ENCODE data around the gene LRP1B. TPM values are rescaled to one million over a fixed set of nuclear protein-coding genes. Genes with fewer than 3 reads are reported as not detected.

Gene LRP1B
- total and polyA plus RNA-seq, 4 donors: 0.01 to 0.84 (median 0.17) TPM

GRCh38 chr2:141660232-141660631 lies 470.6 kb downstream of the LRP1B start:
- DNase-seq (ENCODE audit: low spot score): no peak

More at GRCh38 chr2:141660232-141660631, 470.6 kb downstream of the LRP1B start:
- WGBS: 89% methylated on average over 8 of the region's 8 CpGs
- Histone ChIP-seq H3K36me3 (ENCODE audit: control insufficient read depth in 4 of 4, insufficient read depth in 3 of 4, low read depth in 1 of 4, low read length in 3 of 4) (no peaks in the 10 kb centered on the region), H3K4me1 (ENCODE audit: control insufficient read depth in 4 of 4, insufficient read depth in 4 of 4, low read length in 3 of 4) (no peaks in the 10 kb centered on the region), H3K27ac (ENCODE audit: low read depth in 1 of 2, low read length in 2 of 2) (no peak overlapping the region), H3K4me3 (ENCODE audit: low read depth in 1 of 3, low read length in 3 of 3) (no peak overlapping the region), H3K9me3 (ENCODE audit: control insufficient read depth in 4 of 4, low read length in 3 of 4) (no peaks in the 10 kb centered on the region), H3K9ac (ENCODE audit: low read depth in 1 of 2, low read length in 2 of 2) (no peak overlapping the region), H3K27me3 (ENCODE audit: control insufficient read depth in 4 of 4, insufficient read depth in 4 of 4, low read length in 3 of 4) (no peaks in the 10 kb centered on the region)
- TF ChIP-seq REST (IDR thresholded peaks at IDR 0.05) (no peak), EGR1 (IDR thresholded peaks at IDR 0.05; ENCODE audit: low read depth in 2 of 2) (no peak), NR2F2 (IDR thresholded peaks at IDR 0.05) (no peak), JUND (IDR thresholded peaks at IDR 0.05) (no peak), CTCF (IDR thresholded peaks at IDR 0.05; ENCODE audit: low read depth, low read length, missing input control) (no peak), FOXA2 (IDR thresholded peaks at IDR 0.05) (no peak), RXRA (IDR thresholded peaks at IDR 0.05) (no peak), MAX (IDR thresholded peaks at IDR 0.05) (no peak), YY1 (IDR thresholded peaks at IDR 0.05) (no peak), GABPA (IDR thresholded peaks at IDR 0.05 in 1 of 2, conservative IDR thresholded peaks at IDR 0.05 in 1 of 2) (no peak), SP1 (IDR thresholded peaks at IDR 0.05) (no peak), HNF4A (conservative IDR thresholded peaks at IDR 0.05) (no peak), ZBTB33 (IDR thresholded peaks at IDR 0.05) (no peak), ATF3 (IDR thresholded peaks at IDR 0.05) (no peak), RAD21 (IDR thresholded peaks at IDR 0.05) (no peak), HNF4G (IDR thresholded peaks at IDR 0.05) (no peak), TAF1 (conservative IDR thresholded peaks at IDR 0.05) (no peak), FOXA1 (IDR thresholded peaks at IDR 0.05) (no peak)
